C4-2B (cell line): ENCODE measurements around the gene ERC1.

Source experiments
- CTCF ChIP-seq: fragments of 450-650 bp; conservative IDR thresholded peaks from 2 replicates; pipeline ENCODE4 v1.5.1; 2017; ENCODE audit warnings: mild to moderate bottlenecking
- ZFX ChIP-seq: fragments of 450-650 bp; IDR thresholded peaks from 2 replicates; pipeline ENCODE4 v1.6.1; 2017

GRCh38 chr12:1184402-1184801, 193.4 kb downstream of the ERC1 start:
- no peak for TF ChIP-seq CTCF
- TF ChIP-seq ZFX = no peak
